Measurements from ENCODE around the gene RHOH. TPM values are rescaled to one million over a fixed set of nuclear protein-coding genes. Genes with fewer than 3 reads are reported as not detected.

RHOH gene
- total and polyA plus RNA-seq, 3 experiments from 2014 or later = 148 to 262 (median 148) TPM

GRCh38 chr4:40246938-40247337 is 50.1 kb downstream of the RHOH start:
- no peak overlapping the region for H3K27ac ChIP-seq (ENCODE audit: low read depth, low read length)
- H3K4me3 ChIP-seq (ENCODE audit: low read length) = no peak overlapping the region
- Mint-ChIP-seq H3K4me1 (peaks cover 69 to 94% (median 84%) of the 10 kb centered on the region in 3 donors), H3K4me3 (peak overlapping the region; percentile 3 to 82 (median 67)), H3K27me3 (no peaks in the 10 kb centered on the region), H3K27ac (peak overlapping the region; percentile 91 to 98 (median 96)), H3K9me3 (no peaks in the 10 kb centered on the region), H3K36me3 (peaks cover 25 to 51% (median 27%) of the 10 kb centered on the region in 3 donors)
- H3K9me3 ChIP-seq (ENCODE audit: low read length) = no peaks in the 10 kb centered on the region
- ChIA-PET CTCF (interaction anchor here (0.6 to 2.5 kb wide), 14 partner anchors 10 to 78 kb away, joined by 3 to 13 read pairs (median 4); no protein-coding TSS in a partner anchor), POLR2A (interaction anchor here (0.7 to 2.9 kb wide), 13 partner anchors 8 to 61 kb away, joined by 3 to 26 read pairs (median 5); no protein-coding TSS in a partner anchor)
- H3K4me1 ChIP-seq (ENCODE audit: insufficient read depth, low read length) = peaks cover 85% of the 10 kb centered on the region
- peaks cover 25% of the 10 kb centered on the region for H3K36me3 ChIP-seq (ENCODE audit: insufficient read depth, low read length)
- no peaks in the 10 kb centered on the region for H3K27me3 ChIP-seq (ENCODE audit: insufficient read depth, low read length, poor library complexity, severe bottlenecking)
- peak in 1 of 5 donors; percentile 23 for DNase-seq

GRCh38 chr4:40247350-40247749 is 50.5 kb downstream of the RHOH start:
- Histone ChIP-seq H3K4me3 (ENCODE audit: low read length) (no peak overlapping the region), H3K27ac (ENCODE audit: low read depth, low read length) (no peak overlapping the region), H3K36me3 (ENCODE audit: insufficient read depth, low read length) (peaks cover 23% of the 10 kb centered on the region), H3K9me3 (ENCODE audit: low read length) (no peaks in the 10 kb centered on the region), H3K4me1 (ENCODE audit: insufficient read depth, low read length) (peaks cover 81% of the 10 kb centered on the region), H3K27me3 (ENCODE audit: insufficient read depth, low read length, poor library complexity, severe bottlenecking) (no peaks in the 10 kb centered on the region)
- Mint-ChIP-seq H3K9me3 (no peaks in the 10 kb centered on the region), H3K4me3 (peak overlapping the region; percentile 3 to 82 (median 67)), H3K4me1 (peaks cover 65 to 91% (median 80%) of the 10 kb centered on the region in 3 donors), H3K36me3 (peaks cover 23 to 47% (median 25%) of the 10 kb centered on the region in 3 donors), H3K27ac (peak overlapping the region; percentile 40 to 97 (median 96)), H3K27me3 (no peaks in the 10 kb centered on the region)
- DNase-seq = peak in 4 of 5 donors; percentile 41 to 87 (median 56)
- ChIA-PET POLR2A (interaction anchor here (0.6 to 1.7 kb wide), 15 partner anchors 8 to 60 kb away, joined by 3 to 10 read pairs (median 3); no protein-coding TSS in a partner anchor), CTCF (interaction anchor here (0.6 to 2.5 kb wide), 18 partner anchors 10 to 78 kb away, joined by 3 to 13 read pairs (median 4); no protein-coding TSS in a partner anchor)

GRCh38 chr4:40251366-40251765 is 54.5 kb downstream of the RHOH start:
- no peak for DNase-seq
- no peaks in the 10 kb centered on the region for H3K27me3 Mint-ChIP-seq
- H3K36me3 Mint-ChIP-seq = peaks cover 0 to 10% (median 0%) of the 10 kb centered on the region in 3 donors
- H3K36me3 ChIP-seq (ENCODE audit: insufficient read depth, low read length) = no peaks in the 10 kb centered on the region
- H3K27me3 ChIP-seq (ENCODE audit: insufficient read depth, low read length, poor library complexity, severe bottlenecking) = no peaks in the 10 kb centered on the region
- peaks cover 55 to 90% (median 73%) of the 10 kb centered on the region in 3 donors for H3K4me1 Mint-ChIP-seq
- no peak overlapping the region for H3K27ac ChIP-seq (ENCODE audit: low read depth, low read length)
- peak overlapping the region in 1 of 7 donors; percentile 37 for H3K4me3 Mint-ChIP-seq
- H3K27ac Mint-ChIP-seq = peak overlapping the region in 7 of 8 donors; percentile 25 to 84 (median 74)
- H3K9me3 Mint-ChIP-seq = no peaks in the 10 kb centered on the region
- H3K9me3 ChIP-seq (ENCODE audit: low read length) = no peaks in the 10 kb centered on the region
- ChIA-PET POLR2A (no interaction called here), CTCF (interaction anchor here (0.9 to 1.9 kb wide), 6 partner anchors 14 to 102 kb away, joined by 3 to 9 read pairs (median 3); no protein-coding TSS in a partner anchor)
- H3K4me1 ChIP-seq (ENCODE audit: insufficient read depth, low read length) = peaks cover 72% of the 10 kb centered on the region
- H3K4me3 ChIP-seq (ENCODE audit: low read length) = no peak overlapping the region

- no peak overlapping the region for H3K27ac ChIP-seq (ENCODE audit: low read depth, low read length)
- Mint-ChIP-seq H3K27me3 (no peaks in the 10 kb centered on the region), H3K4me1 (peaks cover 46 to 89% (median 53%) of the 10 kb centered on the region in 3 donors), H3K9me3 (no peaks in the 10 kb centered on the region), H3K36me3 (no peaks in the 10 kb centered on the region), H3K27ac (peak overlapping the region; percentile 13 to 92 (median 70)), H3K4me3 (peak overlapping the region in 4 of 7 donors; percentile 4 to 53 (median 48))
- no peaks in the 10 kb centered on the region for H3K9me3 ChIP-seq (ENCODE audit: low read length)
- no peaks in the 10 kb centered on the region for H3K27me3 ChIP-seq (ENCODE audit: insufficient read depth, low read length, poor library complexity, severe bottlenecking)
- ChIA-PET CTCF (interaction anchor here (0.8 to 4.6 kb wide), 8 partner anchors 10 to 72 kb away, joined by 3 to 13 read pairs (median 4); no protein-coding TSS in a partner anchor), POLR2A (interaction anchor here (1.1 kb wide), 1 partner anchor 27 kb away, joined by 4 read pairs; no protein-coding TSS in a partner anchor)
- DNase-seq = no peak
- H3K4me1 ChIP-seq (ENCODE audit: insufficient read depth, low read length) = peaks cover 74% of the 10 kb centered on the region
- H3K4me3 ChIP-seq (ENCODE audit: low read length) = no peak overlapping the region
- H3K36me3 ChIP-seq (ENCODE audit: insufficient read depth, low read length) = no peaks in the 10 kb centered on the region
Measured at GRCh38 chr4:40253906-40254305, 57.1 kb downstream of the RHOH start.

GRCh38 chr4:40254608-40255392 is 58.0 kb downstream of the RHOH start:
- DNase-seq = no peak
- Mint-ChIP-seq H3K27me3 (no peaks in the 10 kb centered on the region), H3K27ac (peak overlapping the region; percentile 44 to 94 (median 82)), H3K9me3 (no peaks in the 10 kb centered on the region), H3K4me1 (peaks cover 42 to 83% (median 49%) of the 10 kb centered on the region in 3 donors), H3K4me3 (peak overlapping the region in 5 of 7 donors; percentile 8 to 67 (median 55)), H3K36me3 (no peaks in the 10 kb centered on the region)
- Histone ChIP-seq H3K9me3 (ENCODE audit: low read length) (no peaks in the 10 kb centered on the region), H3K27me3 (ENCODE audit: insufficient read depth, low read length, poor library complexity, severe bottlenecking) (no peaks in the 10 kb centered on the region), H3K27ac (ENCODE audit: low read depth, low read length) (no peak overlapping the region), H3K4me1 (ENCODE audit: insufficient read depth, low read length) (peaks cover 74% of the 10 kb centered on the region), H3K4me3 (ENCODE audit: low read length) (peak overlapping the region; percentile 7), H3K36me3 (ENCODE audit: insufficient read depth, low read length) (no peaks in the 10 kb centered on the region)
- CTCF ChIA-PET = interaction anchor here (1.2 to 4.6 kb wide), 6 partner anchors 9 to 71 kb away, joined by 3 to 13 read pairs (median 5); no protein-coding TSS in a partner anchor
- POLR2A ChIA-PET = interaction anchor here (0.5 to 1.1 kb wide), 2 partner anchors 28 to 123 kb away, joined by 4 to 6 read pairs; no protein-coding TSS in a partner anchor

GRCh38 chr4:40255393-40256281 is 58.8 kb downstream of the RHOH start:
- H3K4me3 ChIP-seq (ENCODE audit: low read length) = peak overlapping the region; percentile 1
- H3K36me3 Mint-ChIP-seq = no peaks in the 10 kb centered on the region
- H3K9me3 Mint-ChIP-seq = no peaks in the 10 kb centered on the region
- H3K4me1 Mint-ChIP-seq = peaks cover 41 to 77% (median 46%) of the 10 kb centered on the region in 3 donors
- no peaks in the 10 kb centered on the region for H3K27me3 Mint-ChIP-seq
- H3K4me1 ChIP-seq (ENCODE audit: insufficient read depth, low read length) = peaks cover 71% of the 10 kb centered on the region
- peak overlapping the region; percentile 48 to 94 (median 82) for H3K27ac Mint-ChIP-seq
- H3K4me3 Mint-ChIP-seq = peak overlapping the region in 5 of 7 donors; percentile 3 to 67 (median 55)
- H3K27me3 ChIP-seq (ENCODE audit: insufficient read depth, low read length, poor library complexity, severe bottlenecking) = no peaks in the 10 kb centered on the region
- no peak overlapping the region for H3K27ac ChIP-seq (ENCODE audit: low read depth, low read length)
- no peaks in the 10 kb centered on the region for H3K9me3 ChIP-seq (ENCODE audit: low read length)
- ChIA-PET CTCF (interaction anchor here (1.3 to 4.6 kb wide), 7 partner anchors 10 to 70 kb away, joined by 4 to 14 read pairs (median 6); no protein-coding TSS in a partner anchor), POLR2A (interaction anchor here (0.9 to 1.0 kb wide), 2 partner anchors 20 to 21 kb away, joined by 3 to 6 read pairs; no protein-coding TSS in a partner anchor)
- H3K36me3 ChIP-seq (ENCODE audit: insufficient read depth, low read length) = no peaks in the 10 kb centered on the region
- no peak for DNase-seq

GRCh38 chr4:40256329-40256728 is 59.5 kb downstream of the RHOH start:
- no peak for DNase-seq
- Histone ChIP-seq H3K4me1 (ENCODE audit: insufficient read depth, low read length) (peaks cover 73% of the 10 kb centered on the region), H3K36me3 (ENCODE audit: insufficient read depth, low read length) (no peaks in the 10 kb centered on the region), H3K27ac (ENCODE audit: low read depth, low read length) (no peak overlapping the region), H3K27me3 (ENCODE audit: insufficient read depth, low read length, poor library complexity, severe bottlenecking) (no peaks in the 10 kb centered on the region), H3K4me3 (ENCODE audit: low read length) (no peak overlapping the region), H3K9me3 (ENCODE audit: low read length) (no peaks in the 10 kb centered on the region)
- Mint-ChIP-seq H3K9me3 (no peaks in the 10 kb centered on the region), H3K36me3 (no peaks in the 10 kb centered on the region), H3K27ac (peak overlapping the region in 5 of 8 donors; percentile 72 to 94 (median 84)), H3K4me3 (peak overlapping the region in 2 of 7 donors; percentile 32 to 55), H3K27me3 (no peaks in the 10 kb centered on the region), H3K4me1 (peaks cover 39 to 79% (median 42%) of the 10 kb centered on the region in 3 donors)
- POLR2A ChIA-PET = interaction anchor here (0.9 to 1.0 kb wide), 2 partner anchors 20 to 21 kb away, joined by 3 to 6 read pairs; no protein-coding TSS in a partner anchor
- CTCF ChIA-PET = interaction anchor here (1.0 to 4.6 kb wide), 9 partner anchors 9 to 79 kb away, joined by 3 to 14 read pairs (median 5); no protein-coding TSS in a partner anchor

Data from CD8-positive, alpha-beta memory T cell (primary cell).